T-cell (primary cell): ENCODE data around the gene SVIL. TPM values are rescaled to one million over a fixed set of nuclear protein-coding genes. Genes with fewer than 3 reads are reported as not detected.

Experiments
- ATAC-seq, 4 experiments: fragments of 200-7000 bp in 3 of 4; fragments of 150-1000 bp in 1 of 4; cut with Tn5 transposase; replicated peaks in 1 of 4; 1 replicate in 3 of 4; 2 replicates in 1 of 4; pipeline ENCODE4 v1.10.0; 2021; ENCODE audit warnings: moderate library complexity in 3 of 4, mild to moderate bottlenecking in 2 of 4, moderate number of reproducible peaks in 1 of 4
- CTCF ChIA-PET, 2 donors: fragments of 300-600 bp; sonication (Branson Sonifier 250); formaldehyde crosslinking; loops; one replicate each; lab custom pipeline; 2022; ENCODE audit warnings: antibody characterized with exemption in 2 of 2; lab: Charles Lee
- POLR2A ChIA-PET, 2 donors: fragments of 300-600 bp; sonication (Branson Sonifier 250); formaldehyde crosslinking; loops; one replicate each; lab custom pipeline; 2022; ENCODE audit warnings: antibody characterized with exemption in 2 of 2; lab: Charles Lee
- DNase-seq, 35 experiments: peaks; one replicate each; pipeline versions ENCODE4 v3.0.0 to v3.0.0-alpha.2; 2013 to 2023
- H3K27ac ChIP-seq: one replicate; pipeline ENCODE4 v1.5.1; 2013; ENCODE audit warnings: low read length
- H3K27me3 ChIP-seq, 2 experiments: replicated peaks in 1 of 2; 1 replicate in 1 of 2; 2 replicates in 1 of 2; pipeline versions ENCODE4 v1.6.1 to v1.7.0; 2013; ENCODE audit warnings: low read length in 1 of 2, mixed read lengths in 1 of 2; ENCODE audit not compliant: control insufficient read depth in 2 of 2, insufficient read depth in 2 of 2; ENCODE audit errors: extremely low read depth in 1 of 2
- H3K36me3 ChIP-seq, 2 donors: 1 replicate in 1 of 2; 2 replicates in 1 of 2; pipeline versions ENCODE4 v1.6.1 to v1.7.0; 2013; ENCODE audit warnings: low read length in 1 of 2; ENCODE audit not compliant: control insufficient read depth in 2 of 2, insufficient read depth in 1 of 2; ENCODE audit errors: extremely low read depth in 1 of 2
- H3K4me1 ChIP-seq, 2 experiments: 1 replicate in 1 of 2; 2 replicates in 1 of 2; pipeline versions ENCODE4 v1.6.1 to v1.7.0; 2013; ENCODE audit warnings: low read length in 2 of 2, mixed read lengths in 1 of 2; ENCODE audit not compliant: insufficient read depth in 2 of 2, control insufficient read depth in 1 of 2; ENCODE audit errors: extremely low read depth in 1 of 2
- H3K4me3 ChIP-seq, 2 donors: 1 replicate in 1 of 2; 2 replicates in 1 of 2; pipeline versions ENCODE4 v1.5.1 to v1.7.0; 2013; ENCODE audit warnings: mild to moderate bottlenecking in 2 of 2, low read length in 1 of 2, moderate library complexity in 1 of 2; ENCODE audit not compliant: control insufficient read depth in 1 of 2; ENCODE audit errors: extremely low read depth in 1 of 2
- H3K9me3 ChIP-seq: 2 replicates; pipeline ENCODE4 v1.7.0; 2013
- H3K27ac Mint-ChIP-seq, 2 donors: one replicate each; pipeline ENCODE4 v1.8.0; 2020 to 2021; ENCODE audit warnings: mild to moderate bottlenecking in 2 of 2, mixed read lengths in 2 of 2
- H3K27me3 Mint-ChIP-seq, 2 donors: one replicate each; pipeline ENCODE4 v1.8.0; 2021 to 2022; ENCODE audit warnings: mixed read lengths in 2 of 2
- H3K36me3 Mint-ChIP-seq: one replicate; pipeline ENCODE4 v1.8.0; 2021; ENCODE audit warnings: mixed read lengths
- H3K4me1 Mint-ChIP-seq, 3 donors: one replicate each; pipeline ENCODE4 v1.8.0; 2020 to 2022; ENCODE audit warnings: mixed read lengths in 3 of 3, mild to moderate bottlenecking in 1 of 3
- H3K4me3 Mint-ChIP-seq, 3 donors: one replicate each; pipeline ENCODE4 v1.8.0; 2020 to 2022; ENCODE audit warnings: mild to moderate bottlenecking in 3 of 3, mixed read lengths in 3 of 3, moderate library complexity in 3 of 3
- H3K9me3 Mint-ChIP-seq, 3 donors: one replicate each; pipeline ENCODE4 v1.8.0; 2020 to 2022; ENCODE audit warnings: mixed read lengths in 3 of 3
- WGBS: methylation state at CpG from one replicate; pipeline ENCODE4 v1.1.5; 2013; ENCODE audit warnings: missing lambda C conversion rate; ENCODE audit not compliant: insufficient coverage; 5-methylcytosine and 5-hydroxymethylcytosine counted together
- total RNA-seq, 35 experiments: library from RNA in 6 of 35; stranded (reverse) in 6 of 35; fragments of 120-200 nt in 1 of 35; gene quantifications; one replicate each; pipeline versions ENCODE4 v1.2.1 to v1.2.4 and lab custom pipeline; 2013 to 2026

Gene SVIL
- total RNA-seq, 5 donors from 2014 or later (not counting 1 experiment from before 2014, with no cell fraction given), result 17.4 to 45.6 (median 19.6) TPM

GRCh38 chr10:29535012-29535777, 99.6 kb downstream of the SVIL start:
- H3K27me3 Mint-ChIP-seq, result no peaks in the 10 kb centered on the region

GRCh38 chr10:29534590-29534989, 100.2 kb downstream of the SVIL start:
- Mint-ChIP-seq H3K4me3 (no peak overlapping the region), H3K4me1 (peaks cover 1 to 6% (median 2%) of the 10 kb centered on the region in 3 donors), H3K27me3 (no peaks in the 10 kb centered on the region), H3K9me3 (no peaks in the 10 kb centered on the region), H3K27ac (no peak overlapping the region), H3K36me3 (peaks cover 32% of the 10 kb centered on the region)
- CTCF ChIA-PET, result no interaction called here
- H3K27me3 ChIP-seq, result no peaks in the 10 kb centered on the region
- H3K27ac ChIP-seq, result no peak overlapping the region
- 100% methylated on average over 1 of the region's 2 CpGs for WGBS
- H3K4me3 ChIP-seq, result no peak overlapping the region
- peaks cover 4% of the 10 kb centered on the region in 2 donors for H3K36me3 ChIP-seq
- H3K4me1 ChIP-seq, result no peaks in the 10 kb centered on the region
- no peak for ATAC-seq
- POLR2A ChIA-PET, result interaction anchor here in 1 of 2 donors (0.5 kb wide), 1 partner anchor 1787 kb away, joined by 4 read pairs; no protein-coding TSS in a partner anchor
- DNase-seq, result no peak
- no peaks in the 10 kb centered on the region for H3K9me3 ChIP-seq

More at GRCh38 chr10:29535012-29535777, 99.6 kb downstream of the SVIL start:
- H3K27me3 ChIP-seq, result no peaks in the 10 kb centered on the region
- Mint-ChIP-seq H3K9me3 (no peaks in the 10 kb centered on the region), H3K27ac (no peak overlapping the region), H3K36me3 (peaks cover 38% of the 10 kb centered on the region), H3K4me3 (no peak overlapping the region), H3K4me1 (peaks cover 1 to 6% (median 2%) of the 10 kb centered on the region in 3 donors)
- WGBS, result 95% methylated on average over 6 of the region's 11 CpGs
- DNase-seq, result no peak
- H3K4me3 ChIP-seq, result no peak overlapping the region
- ChIA-PET CTCF (no interaction called here), POLR2A (interaction anchor here in 1 of 2 donors (0.5 kb wide), 1 partner anchor 1786 kb away, joined by 4 read pairs; no protein-coding TSS in a partner anchor)
- H3K9me3 ChIP-seq, result no peaks in the 10 kb centered on the region
- no peak for ATAC-seq
- no peaks in the 10 kb centered on the region for H3K4me1 ChIP-seq
- no peak overlapping the region for H3K27ac ChIP-seq
- peaks cover 2 to 4% of the 10 kb centered on the region in 2 donors for H3K36me3 ChIP-seq

GRCh38 chr10:29533696-29534285, 101.0 kb downstream of the SVIL start:
- H3K36me3 Mint-ChIP-seq, result peaks cover 28% of the 10 kb centered on the region

GRCh38 chr10:29533046-29533445, 101.7 kb downstream of the SVIL start:
- POLR2A ChIA-PET, result no interaction called here
- Mint-ChIP-seq H3K9me3 (no peaks in the 10 kb centered on the region), H3K4me1 (peaks cover under 1 to 6% (median 2%) of the 10 kb centered on the region in 3 donors), H3K4me3 (no peak overlapping the region), H3K27me3 (no peaks in the 10 kb centered on the region), H3K36me3 (peaks cover 30% of the 10 kb centered on the region), H3K27ac (no peak overlapping the region)
- DNase-seq (no peak), ATAC-seq (no peak)
- no peak overlapping the region for H3K4me3 ChIP-seq
- no peaks in the 10 kb centered on the region for H3K27me3 ChIP-seq
- H3K36me3 ChIP-seq, result peaks cover 4 to 5% of the 10 kb centered on the region in 2 donors
- no peaks in the 10 kb centered on the region for H3K9me3 ChIP-seq
- CTCF ChIA-PET, result no interaction called here
- no peaks in the 10 kb centered on the region for H3K4me1 ChIP-seq
- no peak overlapping the region for H3K27ac ChIP-seq
- WGBS, result 89% methylated on average over 9 of the region's 14 CpGs

More at GRCh38 chr10:29533696-29534285, 101.0 kb downstream of the SVIL start:
- ATAC-seq (no peak), DNase-seq (no peak)
- ChIA-PET POLR2A (no interaction called here), CTCF (no interaction called here)
- 75% methylated on average over 2 of the region's 7 CpGs for WGBS
- Mint-ChIP-seq H3K4me3 (no peak overlapping the region), H3K27me3 (no peaks in the 10 kb centered on the region), H3K4me1 (peaks cover 1 to 6% (median 2%) of the 10 kb centered on the region in 3 donors), H3K9me3 (no peaks in the 10 kb centered on the region), H3K27ac (no peak overlapping the region)
- no peaks in the 10 kb centered on the region for H3K27me3 ChIP-seq
- H3K4me1 ChIP-seq, result no peaks in the 10 kb centered on the region
- peaks cover 4 to 5% of the 10 kb centered on the region in 2 donors for H3K36me3 ChIP-seq
- no peaks in the 10 kb centered on the region for H3K9me3 ChIP-seq
- no peak overlapping the region for H3K4me3 ChIP-seq
- no peak overlapping the region for H3K27ac ChIP-seq

- no peak overlapping the region for H3K4me3 ChIP-seq
- ChIA-PET CTCF (no interaction called here), POLR2A (no interaction called here)
- H3K36me3 Mint-ChIP-seq, result peaks cover 32% of the 10 kb centered on the region
- peaks cover 4 to 5% of the 10 kb centered on the region in 2 donors for H3K36me3 ChIP-seq
- H3K27me3 Mint-ChIP-seq, result no peaks in the 10 kb centered on the region
- WGBS, result 92% methylated on average over 18 of the region's 19 CpGs
- no peak overlapping the region for H3K4me3 Mint-ChIP-seq
- DNase-seq (no peak), ATAC-seq (no peak)
- H3K27ac Mint-ChIP-seq, result no peak overlapping the region
- H3K27me3 ChIP-seq, result no peaks in the 10 kb centered on the region
- H3K4me1 Mint-ChIP-seq, result peaks cover 0 to 6% (median 2%) of the 10 kb centered on the region in 3 donors
- no peaks in the 10 kb centered on the region for H3K9me3 Mint-ChIP-seq
- H3K4me1 ChIP-seq, result no peaks in the 10 kb centered on the region
- H3K27ac ChIP-seq, result no peak overlapping the region
- H3K9me3 ChIP-seq, result no peaks in the 10 kb centered on the region
Measured at GRCh38 chr10:29532256-29532878, 102.4 kb downstream of the SVIL start.
